HepG2 (cell line): ENCODE data around the gene TECPR1. TPM values are rescaled to one million over a fixed set of nuclear protein-coding genes. Genes with fewer than 3 reads are reported as not detected.

ENCODE experiments used
- ATF6 ChIP-seq: sonication (generic); formaldehyde crosslinking; conservative IDR thresholded peaks from 2 replicates; pipeline ENCODE4 v1.4.0; 2020; ENCODE audit warnings: missing genetic modification reagents
- ELF3 ChIP-seq: IDR thresholded peaks from 2 replicates; pipeline ENCODE4 v1.6.1; 2016; ENCODE audit warnings: missing genetic modification reagents, missing compliant biosample characterization
- EP300 ChIP-seq, 3 experiments: sonication (generic) in 1 of 3; formaldehyde crosslinking in 1 of 3; IDR thresholded peaks; 2 replicates each; pipeline versions ENCODE4 v1.5.1 to v1.6.1; 2011 to 2020; ENCODE audit warnings: low read depth in 2 of 3, low read length in 2 of 3, borderline replicate concordance in 1 of 3, improper control_type of control experiment in 1 of 3, mild to moderate bottlenecking in 1 of 3, missing genetic modification reagents in 1 of 3, moderate library complexity in 1 of 3
- HNRNPK ChIP-seq: fragments of 200-400 bp; formaldehyde crosslinking; IDR thresholded peaks from 2 replicates; pipeline ENCODE4 v1.6.1; 2018; ENCODE audit warnings: low read length, low read depth, moderate library complexity, mild to moderate bottlenecking; ENCODE audit not compliant: poor library complexity, severe bottlenecking
- HNRNPUL1 ChIP-seq: fragments of 200-400 bp; formaldehyde crosslinking; IDR thresholded peaks from 2 replicates; pipeline ENCODE4 v1.6.1; 2017; ENCODE audit warnings: low read depth, mild to moderate bottlenecking, low read length, moderate library complexity
- MEIS2 ChIP-seq: sonication (generic); formaldehyde crosslinking; IDR thresholded peaks from 2 replicates; pipeline ENCODE4 v1.9.0; 2021; ENCODE audit warnings: mild to moderate bottlenecking, missing genetic modification reagents
- MXD3 ChIP-seq: IDR thresholded peaks from 2 replicates; pipeline ENCODE4 v1.6.1; 2016; ENCODE audit warnings: mild to moderate bottlenecking, missing biosample characterization, missing genetic modification reagents
- NCOA1 ChIP-seq: sonication (generic); formaldehyde crosslinking; IDR thresholded peaks from 2 replicates; pipeline ENCODE4 v1.9.0; 2021; ENCODE audit warnings: missing genetic modification reagents
- REPIN1 ChIP-seq: sonication (generic); formaldehyde crosslinking; IDR thresholded peaks from 2 replicates; pipeline ENCODE4 v1.8.0; 2022; ENCODE audit warnings: missing genetic modification reagents, low read depth, mild to moderate bottlenecking, borderline replicate concordance
- SIN3A ChIP-seq: IDR thresholded peaks from 2 replicates; pipeline ENCODE4 v1.6.1; 2011; ENCODE audit warnings: low read depth, mild to moderate bottlenecking, control low read depth, low read length, borderline replicate concordance
- TCF12 ChIP-seq, 2 experiments: fragments of 450-650 bp in 1 of 2; sonication (generic) in 1 of 2; formaldehyde crosslinking in 1 of 2; IDR thresholded peaks; 2 replicates each; pipeline versions ENCODE4 v1.6.1 to v1.8.0; 2017 to 2022; ENCODE audit warnings: antibody characterized with exemption in 1 of 2, mild to moderate bottlenecking in 1 of 2, missing genetic modification reagents in 1 of 2, moderate library complexity in 1 of 2
- USF2 ChIP-seq, 2 experiments: sonication (generic) in 1 of 2; formaldehyde crosslinking in 1 of 2; IDR thresholded peaks; 2 replicates each; pipeline versions ENCODE4 v1.5.1 to v1.6.1; 2011 to 2020; ENCODE audit warnings: borderline replicate concordance in 1 of 2, low read depth in 1 of 2, low read length in 1 of 2, mild to moderate bottlenecking in 1 of 2, missing genetic modification reagents in 1 of 2, moderate library complexity in 1 of 2
- WIZ ChIP-seq: sonication (generic); formaldehyde crosslinking; IDR thresholded peaks from 2 replicates; pipeline ENCODE4 v1.5.1; 2020; ENCODE audit warnings: mild to moderate bottlenecking, missing genetic modification reagents
- ZNF44 ChIP-seq: sonication (generic); formaldehyde crosslinking; IDR thresholded peaks from 2 replicates; pipeline ENCODE4 v1.5.1; 2020; ENCODE audit warnings: mild to moderate bottlenecking, missing genetic modification reagents
- ZNF782 ChIP-seq: sonication (generic); formaldehyde crosslinking; IDR thresholded peaks from 2 replicates; pipeline ENCODE4 v1.4.0; 2020; ENCODE audit warnings: missing genetic modification reagents, mild to moderate bottlenecking, borderline replicate concordance
- polyA plus RNA-seq, 8 experiments: library from polyadenylated mRNA; depleted of rRNA in 3 of 8; stranded (reverse) in 7 of 8; unstranded in 1 of 8; fragments of >200 nt; fragmentation: Illumina TruSeq in 4 of 8; extraction: Trizol in 4 of 8; gene quantifications; 2 replicates each; pipeline versions ENCODE4 v1.2.1 to v1.2.3, GENCODE V29; 2011 to 2016; ENCODE audit warnings: low read depth in 4 of 8, missing spikeins in 1 of 8, mixed read lengths in 1 of 8; ENCODE audit not compliant: insufficient read depth in 1 of 8
- total RNA-seq, 5 experiments: library from RNA; depleted of rRNA; stranded (reverse); fragments of >200 nt; fragmentation: Illumina TruSeq; extraction: Trizol; gene quantifications; 2 replicates each; pipeline ENCODE4 v1.2.3, GENCODE V29; 2016; ENCODE audit warnings: low read depth in 1 of 5
- TF ChIP-seq, protein P1 (sequence below): sonication (generic); formaldehyde crosslinking; IDR thresholded peaks from 2 replicates; pipeline ENCODE4 v1.5.0; 2020; ENCODE audit warnings: missing genetic modification reagents, mild to moderate bottlenecking, borderline replicate concordance
- TF ChIP-seq, protein P2 (sequence below): sonication (generic); formaldehyde crosslinking; IDR thresholded peaks from 2 replicates; pipeline ENCODE4 v1.4.0; 2020; ENCODE audit warnings: missing genetic modification reagents, borderline replicate concordance

Gene TECPR1
- total and polyA plus RNA-seq, 2 of the 13 experiments (the other 11 are each of a cell fraction or from before 2014, with no cell fraction given), result 2.3 to 6.3 TPM

DNA sequence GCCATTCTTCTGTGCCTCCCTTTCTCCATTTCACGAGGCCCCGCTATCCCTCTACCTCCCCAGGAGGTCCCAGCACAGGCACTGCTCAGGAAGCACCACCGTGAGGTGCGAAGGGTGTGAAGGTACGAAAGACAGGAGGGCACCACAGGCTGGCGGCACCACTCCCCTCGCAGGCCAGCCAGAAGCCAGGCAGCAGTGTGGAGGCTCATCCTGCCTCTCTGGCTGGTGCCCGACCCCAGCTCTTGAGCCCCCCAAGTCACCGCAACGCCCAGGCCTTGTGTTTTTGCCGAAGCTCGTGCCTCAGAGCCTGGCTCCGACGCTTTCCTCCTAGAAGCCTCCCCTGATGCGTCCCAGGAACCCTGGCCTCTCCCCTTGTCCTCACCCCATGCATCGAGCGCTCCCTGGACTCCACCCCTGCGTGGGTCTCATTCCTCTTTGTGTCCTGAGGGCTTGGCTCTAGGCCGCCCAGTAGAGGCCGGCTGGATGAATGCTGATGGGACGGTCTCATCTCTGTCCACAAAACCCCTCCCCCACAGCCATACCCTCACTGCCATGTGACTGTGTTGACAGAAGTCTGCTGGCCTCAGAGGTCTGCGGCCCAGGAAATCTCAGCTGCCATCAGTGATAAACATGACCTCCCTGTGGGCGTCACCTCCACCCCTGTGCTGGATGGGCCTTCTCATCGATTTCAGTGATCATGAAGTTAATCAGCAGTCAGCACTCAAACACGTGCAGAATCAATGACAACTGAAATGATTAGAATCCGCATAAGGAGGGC lies 48.8 kb upstream of the TECPR1 start (continued):
- TF ChIP-seq ZNF782 (CRISPR knock-in tag) (no peak; the same call in 1 of the 2 replicates), ZNF44 (no peak), REPIN1 (CRISPR knock-in tag) (peak; percentile 63; the same call in 1 of the 2 replicates), HNRNPUL1 (no peak), USF2 (IDR thresholded peaks at IDR 0.05; ENCODE audit: low read depth, low read length) (peak; percentile 30; the same call in 1 of the 2 replicates), USF2 (CRISPR knock-in tag; IDR thresholded peaks at IDR 0.05; ENCODE audit: borderline replicate concordance) (peak; percentile 71; the same call in 1 of the 2 replicates), NCOA1 (CRISPR knock-in tag) (no peak), MXD3 (CRISPR knock-in tag) (no peak), ELF3 (CRISPR knock-in tag) (peak; percentile 58; the same call in 1 of the 2 replicates), EP300 (IDR thresholded peaks at IDR 0.05; ENCODE audit: low read depth in 2 of 2, low read length in 2 of 2) (peak in 1 of 2 experiments; percentile 31; a peak in 1 of 4 replicates), EP300 (CRISPR knock-in tag; IDR thresholded peaks at IDR 0.05; ENCODE audit: borderline replicate concordance) (0 out of 2 replicates have a peak, but pooled peaks have one; percentile 23), WIZ (no peak), ATF6 (CRISPR knock-in tag) (no peak), MEIS2 (no peak), SIN3A (peak; percentile 70; the same call in 1 of the 2 replicates), HNRNPK (no peak), TCF12 (IDR thresholded peaks at IDR 0.05) (no peak), TCF12 (CRISPR knock-in tag; IDR thresholded peaks at IDR 0.05) (no peak)
- TF ChIP-seq, protein P1, sequence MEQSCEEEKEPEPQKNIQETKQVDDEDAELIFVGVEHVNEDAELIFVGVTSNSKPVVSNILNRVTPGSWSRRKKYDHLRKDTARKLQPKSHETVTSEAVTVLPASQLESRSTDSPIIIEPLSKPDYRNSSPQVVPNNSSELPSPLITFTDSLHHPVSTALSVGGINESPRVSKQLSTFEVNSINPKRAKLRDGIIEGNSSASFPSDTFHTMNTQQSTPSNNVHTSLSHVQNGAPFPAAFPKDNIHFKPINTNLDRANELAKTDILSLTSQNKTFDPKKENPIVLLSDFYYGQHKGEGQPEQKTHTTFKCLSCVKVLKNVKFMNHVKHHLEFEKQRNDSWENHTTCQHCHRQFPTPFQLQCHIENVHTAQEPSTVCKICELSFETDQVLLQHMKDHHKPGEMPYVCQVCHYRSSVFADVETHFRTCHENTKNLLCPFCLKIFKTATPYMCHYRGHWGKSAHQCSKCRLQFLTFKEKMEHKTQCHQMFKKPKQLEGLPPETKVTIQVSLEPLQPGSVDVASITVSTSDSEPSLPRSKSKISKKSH (CRISPR knock-in tag), result no peak
- TF ChIP-seq, protein P2, sequence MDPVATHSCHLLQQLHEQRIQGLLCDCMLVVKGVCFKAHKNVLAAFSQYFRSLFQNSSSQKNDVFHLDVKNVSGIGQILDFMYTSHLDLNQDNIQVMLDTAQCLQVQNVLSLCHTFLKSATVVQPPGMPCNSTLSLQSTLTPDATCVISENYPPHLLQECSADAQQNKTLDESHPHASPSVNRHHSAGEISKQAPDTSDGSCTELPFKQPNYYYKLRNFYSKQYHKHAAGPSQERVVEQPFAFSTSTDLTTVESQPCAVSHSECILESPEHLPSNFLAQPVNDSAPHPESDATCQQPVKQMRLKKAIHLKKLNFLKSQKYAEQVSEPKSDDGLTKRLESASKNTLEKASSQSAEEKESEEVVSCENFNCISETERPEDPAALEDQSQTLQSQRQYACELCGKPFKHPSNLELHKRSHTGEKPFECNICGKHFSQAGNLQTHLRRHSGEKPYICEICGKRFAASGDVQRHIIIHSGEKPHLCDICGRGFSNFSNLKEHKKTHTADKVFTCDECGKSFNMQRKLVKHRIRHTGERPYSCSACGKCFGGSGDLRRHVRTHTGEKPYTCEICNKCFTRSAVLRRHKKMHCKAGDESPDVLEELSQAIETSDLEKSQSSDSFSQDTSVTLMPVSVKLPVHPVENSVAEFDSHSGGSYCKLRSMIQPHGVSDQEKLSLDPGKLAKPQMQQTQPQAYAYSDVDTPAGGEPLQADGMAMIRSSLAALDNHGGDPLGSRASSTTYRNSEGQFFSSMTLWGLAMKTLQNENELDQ (CRISPR knock-in tag), result no peak
